GM18517 (cell line): Measurements from ENCODE around the gene LRFN4.

Experiments
- ATAC-seq: cut with Tn5 transposase; IDR thresholded peaks from one replicate; pipeline ENCODE4 v1.9.1; 2021; ENCODE audit warnings: mild to moderate bottlenecking, moderate library complexity; ENCODE audit not compliant: unreplicated experiment

The LRFN4 gene

GRCh38 chr11:66845143-66845875 is 11.6 kb upstream of the LRFN4 start:
- ATAC-seq = no peak

DNA sequence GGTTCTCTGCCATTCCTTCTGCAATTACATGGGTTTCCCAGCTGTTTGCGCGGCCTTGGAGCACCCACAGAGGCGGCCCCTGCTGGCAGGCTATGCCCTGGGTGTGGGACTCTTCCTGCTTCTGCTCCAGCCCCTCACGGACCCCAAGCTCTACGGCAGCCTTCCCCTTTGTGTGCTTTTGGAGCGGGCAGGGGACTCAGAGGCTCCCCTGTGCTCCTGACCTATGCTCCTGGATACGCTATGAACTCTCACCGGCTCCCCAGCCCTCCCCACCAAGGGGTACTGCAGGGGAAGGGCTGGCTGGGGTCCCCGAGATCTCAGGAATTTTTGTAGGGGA is 11.0 kb upstream of the LRFN4 start:
- no peak for ATAC-seq

DNA sequence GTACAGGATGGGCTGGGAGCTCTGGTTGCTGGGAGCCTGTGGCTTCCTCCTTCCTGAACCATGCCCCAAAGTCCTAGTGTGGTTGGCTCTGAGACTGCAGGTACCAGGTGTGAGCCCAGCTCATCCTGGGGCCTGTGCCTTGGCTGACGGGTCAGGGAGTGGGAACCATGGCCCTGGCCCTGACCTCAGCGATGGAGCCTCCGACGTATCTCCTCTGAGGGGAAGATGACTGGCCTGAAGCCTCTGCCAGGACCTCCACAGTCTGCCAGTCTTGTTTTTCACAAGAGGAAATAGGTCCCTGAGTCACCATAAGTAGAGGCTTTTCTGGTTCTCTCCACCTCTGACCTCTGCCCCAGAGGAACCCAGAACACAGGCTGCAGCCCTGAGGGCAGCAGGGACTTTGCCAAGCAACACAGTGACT is 10.2 kb upstream of the LRFN4 start:
- ATAC-seq = no peak

- ATAC-seq = no peak
Observed at GRCh38 chr11:66847461-66848232, 9.2 kb upstream of the LRFN4 start.

DNA sequence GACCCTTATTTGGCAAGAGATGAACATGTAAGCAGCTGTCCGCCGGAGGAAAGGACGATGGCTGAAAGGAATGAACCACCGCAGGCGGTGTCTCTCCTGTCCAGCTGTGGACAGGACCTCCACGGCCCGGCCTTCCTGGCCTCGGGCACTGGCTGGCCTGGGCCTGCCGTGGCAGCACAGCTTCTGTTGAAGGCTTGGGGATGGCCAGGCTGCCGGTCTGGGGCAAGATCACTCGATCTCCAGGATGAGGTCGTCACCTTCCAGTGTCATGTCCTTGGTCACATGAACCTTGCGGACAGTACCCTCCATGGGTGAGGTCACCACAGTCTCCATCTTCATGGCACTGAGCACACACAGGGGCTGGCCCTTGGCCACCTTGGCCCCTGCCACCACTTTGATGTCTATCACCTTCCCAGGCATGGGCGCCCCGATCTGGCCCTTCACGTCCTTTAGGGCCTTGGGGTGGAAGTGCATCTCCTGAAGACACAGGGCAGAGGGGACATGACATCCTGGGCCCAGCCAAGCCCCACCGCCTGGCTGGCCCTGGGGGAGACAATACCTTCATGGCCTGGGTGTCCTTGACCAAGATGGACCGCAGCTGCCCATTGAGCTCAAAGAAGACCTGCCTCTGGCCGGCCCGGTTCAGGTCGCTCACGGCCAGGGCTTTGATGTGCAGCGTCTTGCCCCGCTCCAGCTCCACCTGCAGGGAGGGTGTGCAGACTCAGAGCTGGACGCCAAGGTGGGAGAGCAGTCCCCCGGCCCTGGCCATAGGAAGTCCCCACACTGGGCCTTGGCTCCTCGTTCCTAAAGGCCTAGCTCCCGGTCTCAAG is 8.0 kb upstream of the LRFN4 start:
- ATAC-seq = no peak

DNA sequence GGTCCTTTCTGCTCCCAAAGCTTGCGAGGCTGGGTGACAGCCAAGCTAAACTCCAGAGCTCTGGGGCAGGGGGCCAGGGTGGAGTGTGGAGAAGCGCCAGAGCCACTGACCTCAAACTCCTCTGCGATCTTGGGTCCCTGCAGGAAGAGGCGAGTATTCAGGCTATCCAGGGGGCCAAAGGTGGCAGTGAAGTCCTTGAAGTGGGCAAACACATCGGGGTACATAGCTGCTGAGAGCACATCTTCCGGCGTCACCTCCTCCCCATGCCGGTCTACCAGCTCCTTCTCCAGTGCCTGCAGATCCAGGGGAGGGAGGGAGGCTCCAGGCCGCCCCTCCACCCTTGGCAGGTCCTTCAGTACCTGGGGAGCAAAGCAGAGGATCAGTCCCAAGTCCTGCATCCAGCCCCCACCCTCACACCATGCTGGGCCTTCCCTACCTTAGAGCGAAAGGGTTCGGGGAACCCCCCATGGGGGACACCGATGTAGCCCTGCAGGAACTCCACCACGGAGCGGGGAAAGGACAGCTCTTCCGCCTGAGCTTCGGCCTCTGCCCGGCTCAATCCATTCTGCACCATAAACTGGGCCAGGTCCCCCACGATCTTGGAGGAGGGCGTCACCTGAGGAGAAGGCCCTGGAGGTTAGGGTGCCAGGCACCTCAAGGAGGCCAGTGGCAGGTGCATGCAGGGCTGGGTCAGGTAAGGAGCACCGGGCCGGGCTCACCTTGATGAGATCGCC is 7.2 kb upstream of the LRFN4 start:
- ATAC-seq = no peak

DNA sequence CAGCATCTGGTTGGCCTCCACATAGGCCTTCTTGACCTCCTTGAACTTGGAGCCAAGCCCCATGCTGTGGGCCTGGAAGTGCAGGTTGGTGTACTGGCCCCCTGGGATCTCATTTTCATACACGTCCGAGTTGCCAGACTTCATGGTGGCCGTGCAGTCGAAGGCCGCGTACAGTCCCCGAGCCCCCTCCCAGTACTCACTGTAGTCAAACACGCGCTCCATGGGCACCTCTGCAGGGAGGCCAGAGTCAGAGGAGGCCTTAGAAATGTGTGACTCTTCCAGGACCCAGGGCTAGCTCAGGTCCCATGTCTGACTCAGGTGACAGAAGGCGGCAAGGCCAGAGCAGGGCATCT is 6.7 kb upstream of the LRFN4 start:
- ATAC-seq = no peak

GRCh38 chr11:66850588-66851238 is 6.2 kb upstream of the LRFN4 start:
- ATAC-seq = no peak

GRCh38 chr11:66851239-66851596 is 5.6 kb upstream of the LRFN4 start:
- ATAC-seq = no peak

- no peak for ATAC-seq
Observed at GRCh38 chr11:66851698-66852465, 5.0 kb upstream of the LRFN4 start.

DNA sequence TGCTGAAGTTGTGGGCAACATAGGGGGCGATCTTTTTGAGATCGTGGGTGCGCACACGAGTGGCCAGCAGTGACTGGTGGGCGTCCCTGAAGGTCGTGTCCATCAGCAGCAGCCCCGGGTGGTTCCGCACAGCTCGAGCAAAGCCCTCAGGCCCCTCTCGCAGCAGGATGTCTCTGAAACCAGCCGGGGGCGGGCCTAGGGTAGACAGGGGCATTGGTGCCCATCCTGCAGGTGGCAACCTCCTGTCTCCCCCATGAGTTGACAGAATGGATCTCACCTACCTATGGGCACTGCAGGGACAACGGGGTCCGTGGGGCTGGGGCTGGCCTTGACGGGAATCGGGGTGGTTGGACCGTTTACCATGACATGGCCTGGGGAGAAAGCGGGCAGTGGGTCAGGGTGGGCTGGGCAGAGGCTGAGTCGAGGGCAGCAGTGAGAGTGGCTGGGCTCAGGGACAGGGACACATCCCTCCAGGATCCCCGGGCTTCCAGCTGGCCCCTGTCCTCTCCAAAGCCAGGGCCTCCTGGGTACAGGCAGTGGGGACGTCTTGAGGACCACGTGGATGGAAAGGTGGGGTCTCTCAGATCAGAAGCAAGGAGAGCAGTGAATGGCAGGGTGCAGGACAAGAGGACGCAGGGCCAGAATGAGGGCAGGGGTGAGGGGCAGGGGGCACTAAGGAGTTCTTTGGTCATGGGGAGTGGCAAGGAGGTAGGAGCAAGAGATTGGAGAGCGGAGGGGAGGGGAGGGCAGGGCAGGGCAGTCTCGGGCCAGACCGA is 4.2 kb upstream of the LRFN4 start:
- no peak for ATAC-seq

DNA sequence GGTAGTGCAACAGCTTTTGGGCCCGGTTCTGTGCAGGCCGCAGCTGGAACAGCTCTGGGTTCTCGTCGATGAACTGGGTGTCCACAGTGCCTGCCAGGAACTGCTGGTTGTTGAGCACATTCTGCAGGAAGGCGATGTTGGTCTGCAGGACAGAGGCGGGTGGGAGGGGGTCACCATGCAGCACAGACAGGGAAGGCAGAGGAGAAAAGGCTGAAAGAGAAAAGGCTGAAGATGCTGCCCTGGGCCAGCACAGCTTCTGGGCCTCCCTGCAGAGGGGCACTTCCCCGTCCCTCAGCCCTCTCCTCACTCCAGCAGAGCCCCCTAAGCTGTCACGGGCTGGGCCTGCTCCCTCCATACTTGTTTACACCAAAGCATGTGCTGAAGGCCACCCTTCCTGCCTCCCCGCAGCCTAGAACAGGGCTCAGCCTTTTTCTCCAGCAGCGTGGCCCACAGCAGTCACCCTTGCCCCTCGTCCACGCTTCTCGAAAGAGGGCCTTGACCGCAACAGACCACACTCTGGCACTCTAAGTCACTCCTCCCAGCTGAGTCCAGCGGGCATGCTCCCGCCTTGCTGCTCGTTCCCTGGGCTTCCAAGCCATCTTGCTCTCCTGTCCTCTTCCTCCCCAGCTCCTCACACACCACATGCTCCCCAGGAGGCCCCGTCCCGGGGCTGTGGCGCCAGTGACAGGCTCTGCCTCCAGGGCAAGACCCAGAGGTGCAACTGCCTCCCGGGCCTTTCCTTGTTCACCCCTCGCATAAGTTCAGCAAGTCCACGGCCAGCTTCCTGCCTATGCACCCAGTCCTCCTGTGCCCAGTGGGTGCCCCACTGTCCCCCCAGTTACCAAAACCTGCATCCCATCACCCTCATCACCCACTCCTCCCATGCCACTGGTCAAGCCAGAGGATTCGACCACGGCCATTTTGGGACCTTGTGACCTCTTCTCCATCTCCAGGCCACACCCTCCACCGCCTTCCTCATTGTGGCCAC is 3.3 kb upstream of the LRFN4 start:
- ATAC-seq = no peak

DNA sequence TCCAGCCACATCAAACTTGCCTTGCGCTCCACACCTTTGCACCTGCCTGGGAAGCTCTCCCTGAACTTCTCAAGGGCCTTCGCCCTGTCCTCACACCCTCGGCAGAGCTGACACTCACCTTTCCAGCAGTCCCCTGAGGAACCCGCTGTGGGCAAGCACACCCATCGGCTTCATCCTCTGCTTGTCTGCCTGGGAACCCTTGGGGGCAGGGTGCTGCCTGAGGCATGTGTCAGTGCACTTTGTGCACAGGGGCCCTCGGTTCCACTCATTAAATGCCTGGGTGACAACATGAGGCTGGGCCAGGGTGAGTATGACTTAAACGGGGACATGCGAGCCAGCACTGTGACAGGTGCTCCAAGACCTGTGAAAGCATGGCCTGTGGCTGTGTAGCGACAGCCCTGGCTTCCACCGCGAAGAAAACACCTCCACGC is 2.6 kb upstream of the LRFN4 start:
- ATAC-seq = no peak

DNA sequence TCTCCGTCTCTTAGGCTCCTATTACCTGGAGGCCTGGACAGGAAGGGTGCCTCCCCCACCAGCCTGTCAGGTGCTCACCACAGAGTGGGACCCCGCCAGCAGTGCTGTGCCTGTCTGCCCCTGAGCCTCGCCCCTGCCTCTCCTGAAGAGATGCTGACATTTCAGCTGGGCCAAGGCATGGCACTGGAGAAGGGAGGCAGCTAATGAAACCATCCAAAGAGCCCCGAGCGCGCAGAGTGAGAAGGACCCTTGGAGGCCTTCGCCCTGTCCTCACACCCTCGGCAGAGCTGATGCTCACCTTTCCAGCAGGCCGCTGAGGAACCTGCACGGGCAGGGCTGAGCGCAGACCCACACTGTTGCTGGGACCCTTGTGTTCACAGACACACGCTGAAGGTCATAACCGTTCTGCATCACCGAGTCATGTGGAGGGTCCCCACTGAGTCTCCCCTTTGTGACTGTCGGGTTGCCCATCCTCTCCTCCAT is 2.1 kb upstream of the LRFN4 start:
- ATAC-seq = no peak

GRCh38 chr11:66855574-66856495 is 1.0 kb upstream of the LRFN4 start:
- ATAC-seq = peak; percentile 57

DNA sequence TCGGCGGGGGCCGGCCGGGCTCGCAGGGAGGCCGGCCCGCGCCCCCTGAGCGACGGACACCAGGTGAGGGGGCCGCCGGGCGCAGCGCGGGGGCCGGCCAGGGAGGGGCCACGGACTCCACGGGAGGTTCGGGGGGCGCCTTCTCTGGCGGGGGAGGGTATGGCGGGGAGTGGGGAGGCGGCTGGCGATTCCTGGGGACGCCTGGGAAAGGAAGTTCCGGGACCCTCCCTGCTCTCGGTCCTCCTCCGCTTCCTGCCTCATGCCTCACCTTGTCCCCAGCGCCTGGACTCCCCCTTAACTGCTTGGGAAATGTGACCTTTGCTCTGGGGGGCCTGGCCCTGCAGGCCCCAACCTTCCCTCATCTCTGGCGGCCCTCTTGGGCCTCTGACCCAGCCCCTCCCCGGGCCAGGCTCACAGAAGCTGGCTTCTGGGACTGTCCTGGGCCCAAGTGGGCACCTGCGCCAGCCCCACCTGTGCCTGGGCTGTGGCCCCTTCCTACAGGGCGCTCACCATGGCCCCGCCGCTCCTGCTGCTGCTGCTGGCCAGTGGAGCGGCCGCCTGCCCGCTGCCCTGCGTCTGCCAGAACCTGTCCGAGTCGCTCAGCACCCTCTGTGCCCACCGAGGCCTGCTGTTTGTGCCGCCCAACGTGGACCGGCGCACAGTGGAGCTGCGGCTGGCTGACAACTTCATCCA is 516 bp downstream of the LRFN4 start:
- ATAC-seq = no peak
